WI38 (cell line): ENCODE results near the gene CACNA1H.

ENCODE experiments used
- H3K4me3 ChIP-seq: 2 replicates; pipeline ENCODE4 v1.5.1; 2011; ENCODE audit warnings: low read depth, mild to moderate bottlenecking, control low read depth, low read length
- CTCF ChIP-seq: IDR thresholded peaks from 2 replicates; pipeline ENCODE4 v1.5.1; 2012; ENCODE audit warnings: low read depth, mild to moderate bottlenecking, control low read depth, low read length

The CACNA1H gene

GRCh38 chr16:1154291-1154886 is 1.5 kb downstream of the CACNA1H start:
- no peak for TF ChIP-seq CTCF
- H3K4me3 ChIP-seq = no peak overlapping the region

GRCh38 chr16:1154887-1155331 is 2.0 kb downstream of the CACNA1H start:
- TF ChIP-seq CTCF = no peak
- no peak overlapping the region for H3K4me3 ChIP-seq

GRCh38 chr16:1155353-1156054 is 2.6 kb downstream of the CACNA1H start:
- no peak for TF ChIP-seq CTCF
- H3K4me3 ChIP-seq = no peak overlapping the region

GRCh38 chr16:1156055-1156982 is 3.4 kb downstream of the CACNA1H start:
- no peak for TF ChIP-seq CTCF
- H3K4me3 ChIP-seq = no peak overlapping the region

GRCh38 chr16:1156983-1157638 is 4.2 kb downstream of the CACNA1H start:
- no peak overlapping the region for H3K4me3 ChIP-seq
- no peak for TF ChIP-seq CTCF

- TF ChIP-seq CTCF = no peak
- no peak overlapping the region for H3K4me3 ChIP-seq
Measured at GRCh38 chr16:1157639-1158455, 4.9 kb downstream of the CACNA1H start.
